Mucosa of descending colon (tissue), 3 donors: Measurements from ENCODE around the gene PEPD. TPM values are rescaled to one million over a fixed set of nuclear protein-coding genes. Genes with fewer than 3 reads are reported as not detected.
A peak's percentile ranks its signal among the peaks of the same experiment; 100 is the strongest.

Source experiments
- ATAC-seq: fragments of 200-7000 bp; cut with Tn5 transposase; one replicate; pipeline ENCODE4 v1.9.1; 2020; ENCODE audit warnings: mild to moderate bottlenecking, moderate library complexity
- DNase-seq, 3 donors: peaks; one replicate each; pipeline ENCODE4 v3.0.0-alpha.2; 2020
- H3K36me3 ChIP-seq: fragments of 200-600 bp; one replicate; pipeline ENCODE4 v1.8.0; 2021; ENCODE audit warnings: low read depth, mild to moderate bottlenecking
- H3K4me1 ChIP-seq: fragments of 200-600 bp; one replicate; pipeline ENCODE4 v1.8.0; 2021; ENCODE audit warnings: low read depth, mild to moderate bottlenecking
- H3K4me3 ChIP-seq: fragments of 200-600 bp; one replicate; pipeline ENCODE4 v1.8.0; 2021; ENCODE audit warnings: mild to moderate bottlenecking
- H3K9me3 ChIP-seq: fragments of 200-600 bp; one replicate; pipeline ENCODE4 v1.8.0; 2021; ENCODE audit warnings: mild to moderate bottlenecking
- CTCF ChIP-seq: fragments of 200-600 bp; IDR thresholded peaks from one replicate; pipeline ENCODE4 v1.8.0; 2022; ENCODE audit warnings: antibody characterized with exemption, mild to moderate bottlenecking
- intact Hi-C, 2 donors: fragments of 100-400 bp; cut with DNase I in 1 of 2; cut with micrococcal nuclease in 1 of 2; formaldehyde crosslinking; loops; one replicate each; pipeline versions ENCODE4 v1.11.0 to v1.11.1; 2022; cut with DNase I, micrococcal nuclease
- total RNA-seq, 3 donors: library from RNA; stranded (reverse); fragmentation: NEBNext Ultra II Directional in 2 of 3; extraction: Animal tissue kit (Norgen Biotek cat#: 25700) in 2 of 3; gene quantifications; one replicate each; pipeline versions ENCODE4 v1.2.1 to v1.2.4, GENCODE V29; 2021 to 2023
- donor health status: DM: no; HTN: no; CAD: no; lungs with moderate emphysema.
- donor health status: DM: no; HTN: no; CAD: no.
- donor health status: DM: no; HTN: yes; CAD: no.

The PEPD gene
- total RNA-seq, 3 donors from 2014 or later = 40.4 to 91.5 (median 79.1) TPM

GRCh38 chr19:33399081-33399744, 122.4 kb downstream of the PEPD start:
- Histone ChIP-seq H3K4me1 (peaks cover 7% of the 10 kb centered on the region), H3K9me3 (no peaks in the 10 kb centered on the region), H3K36me3 (no peaks in the 10 kb centered on the region), H3K4me3 (no peak overlapping the region)
- DNase-seq = peak in 1 of 3 donors; percentile 41
- no peak for ATAC-seq
- no peak for TF ChIP-seq CTCF
- intact Hi-C loops = no loop called here

DNA sequence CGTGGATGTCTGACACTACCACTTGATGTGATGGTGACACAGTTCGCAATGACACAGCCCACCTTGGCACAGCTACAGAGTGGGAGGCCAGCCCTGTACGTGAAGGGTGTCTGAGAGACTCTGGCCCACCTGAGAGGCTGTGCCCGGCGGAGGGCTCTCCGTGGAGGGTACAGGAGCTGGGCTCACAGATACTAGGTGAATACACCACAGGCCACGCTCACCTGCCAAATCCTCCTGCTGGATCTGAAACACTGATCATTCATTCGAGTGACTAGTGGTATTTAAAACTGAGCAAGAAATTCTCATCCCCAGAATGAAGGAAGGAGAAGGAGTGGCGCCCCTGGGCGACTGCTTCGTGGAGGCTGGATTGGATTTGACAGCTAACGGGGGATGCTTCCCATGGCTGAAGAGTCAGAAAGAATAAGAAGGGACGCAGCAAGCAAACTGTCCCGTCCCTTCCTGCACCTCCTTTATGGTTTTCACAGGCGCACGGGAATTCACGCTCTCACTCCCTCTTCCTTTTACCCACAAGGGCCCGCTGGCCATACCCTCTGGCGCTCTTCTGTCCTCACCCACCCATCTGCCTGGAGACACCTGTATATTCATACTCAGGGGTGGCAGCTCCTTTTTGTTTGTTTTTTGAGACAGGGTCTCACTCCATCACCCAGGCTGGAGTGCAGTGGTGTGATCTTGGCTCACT, 123.1 kb downstream of the PEPD start:
- Histone ChIP-seq H3K36me3 (no peaks in the 10 kb centered on the region), H3K9me3 (no peaks in the 10 kb centered on the region), H3K4me3 (no peak overlapping the region), H3K4me1 (peaks cover 7% of the 10 kb centered on the region)
- ATAC-seq (no peak), DNase-seq (peak in 1 of 3 donors; percentile 16)
- TF ChIP-seq CTCF = no peak
- intact Hi-C loops = no loop called here

DNA sequence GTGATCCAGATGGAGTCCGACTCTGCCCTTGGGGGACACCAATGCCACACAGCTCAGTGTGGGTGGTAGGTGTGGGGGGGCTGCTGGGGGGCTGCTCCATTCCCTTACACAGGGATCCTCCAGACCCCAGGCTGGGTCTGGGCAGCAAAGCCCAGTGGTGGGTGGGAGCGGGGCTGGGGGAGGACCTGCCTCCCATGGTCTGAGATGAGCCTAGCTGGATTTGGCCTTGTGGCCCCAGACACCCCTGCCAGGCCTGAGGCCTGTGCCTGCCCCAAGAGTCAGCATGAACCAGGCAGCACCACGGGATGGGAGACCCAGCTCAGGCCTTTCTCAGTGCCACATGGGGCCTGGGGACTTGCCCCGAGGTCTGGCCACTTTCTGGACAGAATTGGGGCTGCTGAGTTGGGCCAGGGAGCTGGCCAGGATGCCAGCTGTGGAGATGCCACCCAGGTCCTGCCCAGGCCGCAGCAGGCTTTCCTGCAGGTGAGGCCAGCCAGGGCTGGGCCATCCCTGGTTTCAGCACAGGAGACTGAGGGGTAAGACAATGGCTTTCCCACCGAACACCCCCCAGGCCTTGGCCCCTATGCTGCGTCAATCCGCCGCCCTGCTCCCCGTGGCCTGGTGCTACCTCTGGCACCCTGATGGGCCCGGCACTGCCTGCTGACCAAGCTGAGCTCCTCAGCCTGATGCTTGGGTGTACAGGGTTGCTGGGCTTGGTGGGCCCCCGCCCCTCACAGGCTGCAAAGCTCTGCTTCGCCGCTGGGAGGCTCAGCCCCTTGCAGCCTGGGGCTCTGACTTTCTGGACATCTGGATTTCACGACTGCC, 123.8 kb downstream of the PEPD start:
- no peak overlapping the region for H3K4me3 ChIP-seq
- peaks cover 9% of the 10 kb centered on the region for H3K4me1 ChIP-seq
- H3K9me3 ChIP-seq = no peaks in the 10 kb centered on the region
- DNase-seq = peak in 2 of 3 donors; percentile 15 to 41
- H3K36me3 ChIP-seq = no peaks in the 10 kb centered on the region
- no peak for TF ChIP-seq CTCF
- no peak for ATAC-seq
- intact Hi-C loops = no loop called here

- Histone ChIP-seq H3K36me3 (no peaks in the 10 kb centered on the region), H3K4me1 (peaks cover 17% of the 10 kb centered on the region), H3K4me3 (no peak overlapping the region), H3K9me3 (no peaks in the 10 kb centered on the region)
- TF ChIP-seq CTCF = no peak
- intact Hi-C loops = no loop called here
- peak in 2 of 3 donors; percentile 21 to 55 for DNase-seq
- no peak for ATAC-seq
These were observed 124.7 kb downstream of the PEPD start for GRCh38 chr19:33396701-33397535.
